Epithelial cell of proximal tubule (primary cell): ENCODE data around the gene AGPAT4. TPM values are rescaled to one million over a fixed set of nuclear protein-coding genes. Genes with fewer than 3 reads are reported as not detected.

Experiments
- DNase-seq: peaks from one replicate; pipeline ENCODE4 v3.0.0-alpha.2; 2011; ENCODE audit warnings: low read depth
- H3K4me3 ChIP-seq: 2 replicates; pipeline ENCODE4 v1.5.1; 2011; ENCODE audit warnings: low read depth, mild to moderate bottlenecking, low read length
- CTCF ChIP-seq: conservative IDR thresholded peaks from 2 replicates; pipeline ENCODE4 v1.5.1; 2012; ENCODE audit warnings: low read depth, mild to moderate bottlenecking, low read length
- total RNA-seq: library from RNA; depleted of rRNA; stranded (reverse); fragments of >200 nt; gene quantifications from 2 replicates; pipeline ENCODE4 v1.2.3, GENCODE V29; 2015

AGPAT4 gene
- total RNA-seq, 1 donor from 2014 or later: 12.2 TPM

GRCh38 chr6:161091972-161092701 lies 181.7 kb downstream of the AGPAT4 start:
- TF ChIP-seq CTCF: no peak
- H3K4me3 ChIP-seq: no peak overlapping the region
- no peak for DNase-seq

GRCh38 chr6:161091151-161091550 lies 182.7 kb downstream of the AGPAT4 start:
- H3K4me3 ChIP-seq: no peak overlapping the region
- DNase-seq: no peak
- TF ChIP-seq CTCF: no peak

GRCh38 chr6:161088676-161089328 lies 185.1 kb downstream of the AGPAT4 start:
- TF ChIP-seq CTCF: no peak
- DNase-seq: no peak
- no peak overlapping the region for H3K4me3 ChIP-seq

- no peak for DNase-seq
- no peak for TF ChIP-seq CTCF
Measured at GRCh38 chr6:161085246-161085645, 188.6 kb downstream of the AGPAT4 start.

GRCh38 chr6:161082215-161082614 lies 191.6 kb downstream of the AGPAT4 start:
- TF ChIP-seq CTCF: no peak
- no peak overlapping the region for H3K4me3 ChIP-seq
- no peak for DNase-seq

More at GRCh38 chr6:161085246-161085645, 188.6 kb downstream of the AGPAT4 start:
- no peak overlapping the region for H3K4me3 ChIP-seq

GRCh38 chr6:161080263-161080970 lies 193.4 kb downstream of the AGPAT4 start:
- TF ChIP-seq CTCF: no peak

More at GRCh38 chr6:161080263-161080970, 193.4 kb downstream of the AGPAT4 start:
- DNase-seq: no peak
- H3K4me3 ChIP-seq: no peak overlapping the region
